Right forelimb (tissue), 1 donor: ENCODE results near the gene JARID2.
"Not testable (repeated sequence)": the region's sequence is repeated elsewhere in the genome, so short reads cannot be mapped to it uniquely, and the experiment has no call there.

Experiments used
- DNase-seq: peaks from one replicate; pipeline ENCODE4 v3.0.0-alpha.2; 2018

JARID2 gene

DNA sequence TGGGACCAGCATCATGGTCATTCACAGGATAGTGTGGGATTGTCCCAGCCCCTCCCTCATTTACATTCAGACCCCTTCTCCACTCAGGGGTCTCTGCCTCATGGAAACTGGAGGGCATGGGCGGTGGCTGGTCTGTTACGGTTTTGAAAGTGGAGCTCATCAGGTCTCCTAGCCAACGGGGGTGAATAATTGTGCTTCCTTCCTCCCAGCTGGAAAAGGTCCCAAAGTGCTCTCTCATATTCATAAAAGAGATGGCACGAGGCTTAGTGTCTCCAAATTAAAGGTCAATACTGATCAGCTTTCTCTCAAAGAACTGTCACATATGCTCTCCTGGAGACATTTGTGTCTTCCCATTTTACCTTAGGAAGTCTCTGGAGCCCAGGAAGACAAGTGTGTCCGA lies 19.9 kb downstream of the JARID2 start:
- no peak for DNase-seq

DNA sequence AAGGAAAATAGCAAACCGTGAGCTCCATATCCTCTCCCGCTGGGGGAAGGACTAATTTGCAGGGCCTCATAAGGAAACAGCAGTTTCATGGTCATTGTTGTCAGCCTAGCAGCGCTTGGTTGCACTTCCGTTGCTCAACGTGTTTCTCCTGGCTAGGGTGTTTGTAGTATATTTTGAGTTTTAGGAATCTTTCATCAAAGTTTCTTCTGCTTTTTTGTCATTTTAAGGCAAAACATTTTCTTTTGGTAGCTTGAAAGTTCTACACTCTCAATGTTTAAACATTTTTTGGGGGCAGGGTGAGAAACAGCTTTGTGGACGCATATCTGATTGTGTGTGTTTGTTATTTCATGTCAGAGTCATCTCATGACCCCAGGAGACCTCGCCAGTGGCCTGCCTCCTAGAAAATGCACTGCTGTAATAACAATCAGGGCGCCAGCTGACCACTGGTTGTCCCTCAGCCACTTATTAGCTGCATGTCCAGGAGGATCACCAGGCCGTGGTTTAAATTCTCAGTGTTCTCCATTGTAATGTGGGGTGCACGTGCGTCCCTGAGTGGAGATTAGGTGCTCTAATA lies 20.6 kb downstream of the JARID2 start:
- DNase-seq, result no peak

DNA sequence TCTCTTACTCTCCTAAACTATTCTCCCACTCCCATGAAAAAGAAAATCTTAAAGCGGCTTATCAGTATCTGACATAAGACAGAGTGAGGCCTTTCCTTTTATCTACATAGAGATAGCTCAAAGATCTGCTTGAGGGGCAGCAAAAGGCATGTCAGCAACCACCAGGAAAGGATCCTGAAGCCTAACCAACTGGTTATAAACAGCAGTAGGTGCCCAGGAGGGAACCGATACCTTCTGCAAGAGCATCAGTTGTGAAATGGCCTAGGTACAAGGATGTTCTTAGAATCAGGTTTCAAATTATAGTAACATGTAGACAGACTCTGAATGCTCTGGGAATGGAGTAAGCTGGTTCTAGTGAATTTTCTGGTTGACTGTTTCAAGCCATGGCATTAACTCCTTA lies 21.4 kb downstream of the JARID2 start:
- DNase-seq, result no peak

DNA sequence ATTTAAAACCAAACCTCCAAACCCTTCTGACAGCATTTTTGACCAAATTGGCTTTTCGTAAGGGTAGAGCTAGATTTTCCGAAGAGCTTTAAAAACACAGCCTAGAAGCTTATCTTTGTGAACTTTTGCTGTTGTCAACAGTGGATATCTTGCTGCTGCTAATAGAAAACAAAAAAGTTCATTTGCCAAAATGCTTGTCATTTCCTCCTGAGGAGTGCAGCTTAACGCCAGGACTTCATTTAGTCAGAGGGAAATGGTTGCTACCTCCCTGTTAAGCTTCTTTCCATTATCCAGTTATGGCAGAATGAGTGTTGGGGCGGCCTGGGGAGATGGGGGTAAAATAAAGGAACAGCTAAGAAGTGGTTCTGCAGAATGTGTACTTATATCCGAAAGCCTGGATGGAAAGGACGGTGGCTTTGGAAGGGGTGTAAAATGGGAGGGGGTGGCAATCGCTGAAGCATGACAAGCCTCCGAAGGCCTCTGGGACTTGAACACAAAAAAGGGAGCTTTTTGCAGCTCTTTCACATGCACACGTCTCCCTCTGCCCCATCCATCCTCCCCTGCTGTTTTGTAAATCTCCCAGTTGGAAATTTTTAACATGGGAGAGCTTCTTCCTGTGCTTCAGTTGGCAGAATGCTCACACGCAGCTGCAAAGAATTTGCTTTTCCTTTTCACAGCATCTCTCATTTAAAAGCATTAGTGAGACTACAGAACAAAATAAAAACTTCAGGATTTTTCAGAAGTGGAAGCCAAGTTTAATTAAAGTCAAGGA lies 22.5 kb downstream of the JARID2 start:
- DNase-seq, result no peak

DNA sequence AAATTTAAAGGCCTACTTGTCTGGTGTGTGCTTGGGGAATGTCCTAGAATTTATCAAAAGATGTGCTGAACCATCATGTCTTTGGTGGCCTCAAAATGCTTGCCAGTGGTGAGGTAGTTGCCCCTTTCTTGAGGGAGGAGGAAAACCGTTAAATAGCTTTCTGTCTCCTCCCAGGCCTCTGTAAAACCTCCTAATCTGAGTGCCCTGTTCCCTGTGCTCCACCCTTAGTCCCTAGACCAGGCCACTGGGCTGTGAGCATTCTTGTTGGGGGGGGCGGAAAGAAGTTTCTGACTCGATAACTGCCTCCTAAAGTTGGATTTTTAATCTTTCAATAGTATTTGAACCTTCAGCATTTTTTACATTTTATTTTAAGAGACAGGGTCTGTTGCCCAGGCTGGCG lies 23.1 kb downstream of the JARID2 start:
- DNase-seq, result no peak

DNA sequence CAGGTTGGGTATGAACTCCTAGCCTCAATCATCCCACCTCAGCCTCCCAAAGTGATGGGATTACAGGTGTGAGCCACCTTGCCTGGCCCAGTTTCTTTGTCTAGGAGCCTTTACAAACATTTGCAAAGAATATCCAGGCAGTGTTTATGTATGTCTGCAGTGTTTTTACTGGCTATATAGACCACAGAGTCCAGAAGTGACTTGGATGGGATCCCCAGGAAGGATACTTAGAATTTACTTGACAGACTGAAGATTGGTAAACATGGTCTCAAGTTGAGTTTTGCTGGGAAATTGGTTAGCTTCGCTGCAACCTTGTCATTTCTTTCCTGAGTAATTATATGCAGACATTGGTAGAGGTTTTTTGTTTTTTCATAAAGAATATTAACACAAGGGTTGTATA lies 23.8 kb downstream of the JARID2 start:
- DNase-seq, result no peak

DNA sequence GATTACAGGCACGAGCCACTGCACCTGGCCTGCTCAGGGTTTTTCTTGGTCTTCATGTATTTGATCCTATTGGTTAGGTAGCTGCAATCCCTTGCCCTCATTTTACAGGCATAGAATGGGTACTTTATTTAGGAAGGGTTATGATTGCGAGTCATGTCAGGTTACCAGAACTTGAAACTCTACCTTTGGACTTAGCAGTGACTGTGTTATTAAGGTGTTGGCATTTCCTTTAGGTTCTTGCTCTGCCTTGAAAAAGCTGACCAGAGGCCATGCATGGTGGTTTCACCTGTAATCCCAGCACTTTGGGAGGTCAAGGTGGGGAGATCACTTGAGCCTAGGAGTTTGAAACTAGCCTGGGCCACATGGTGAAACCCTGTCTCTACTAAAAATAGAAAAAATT lies 24.5 kb downstream of the JARID2 start:
- DNase-seq, result no peak

DNA sequence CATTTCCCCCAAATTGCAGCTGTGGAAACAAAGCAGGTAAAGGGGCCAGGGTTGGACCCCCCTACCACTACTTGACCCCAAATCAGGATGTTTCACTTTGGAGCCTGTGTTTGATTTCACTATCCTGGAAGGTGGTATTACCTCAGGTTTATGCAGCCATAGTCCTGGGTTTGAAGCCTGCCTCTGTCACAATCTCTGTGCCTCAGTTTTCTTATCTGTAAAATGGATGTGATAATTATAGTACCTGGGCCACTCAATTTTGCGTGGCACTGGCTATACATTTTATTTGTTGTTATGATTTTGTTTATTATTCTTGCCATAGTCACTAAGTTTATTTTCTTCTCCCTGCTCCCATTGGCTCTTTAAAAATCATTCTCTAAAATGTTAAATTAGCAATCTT lies 26.7 kb downstream of the JARID2 start:
- DNase-seq, result no peak

DNA sequence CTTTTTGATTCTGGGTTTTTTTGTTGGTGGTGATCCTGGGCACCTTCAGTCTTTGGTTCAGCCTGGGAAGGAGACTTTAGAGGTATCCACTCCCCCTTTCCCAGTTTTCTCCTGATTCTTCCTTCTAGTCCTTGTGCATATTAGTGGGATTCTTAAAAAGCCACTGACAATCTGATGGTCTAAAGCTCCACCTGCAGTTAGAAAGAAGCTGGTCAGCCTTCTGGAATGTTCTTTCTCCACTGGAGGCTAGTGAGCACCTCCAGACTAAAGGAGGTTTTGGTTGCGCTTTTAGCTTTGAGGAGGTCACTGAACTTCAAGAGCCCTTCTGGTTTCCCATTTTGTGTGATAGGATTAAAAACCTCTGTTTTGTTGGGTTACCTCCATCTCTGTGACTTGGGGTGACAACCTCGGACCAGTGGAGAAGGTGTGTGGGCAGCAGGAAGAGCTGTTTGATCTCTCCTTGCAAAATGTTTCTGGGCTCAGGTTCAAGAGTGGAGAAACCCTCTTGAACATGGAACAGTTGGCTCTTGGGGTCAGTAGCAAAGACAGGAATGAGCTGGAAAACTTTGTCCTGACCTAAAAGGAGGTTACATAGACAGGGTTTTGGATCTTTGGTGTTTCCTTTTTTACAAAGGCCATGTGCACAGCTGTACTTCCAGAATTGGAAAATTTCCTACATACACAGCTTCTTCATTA lies 29.0 kb downstream of the JARID2 start:
- no peak for DNase-seq

DNA sequence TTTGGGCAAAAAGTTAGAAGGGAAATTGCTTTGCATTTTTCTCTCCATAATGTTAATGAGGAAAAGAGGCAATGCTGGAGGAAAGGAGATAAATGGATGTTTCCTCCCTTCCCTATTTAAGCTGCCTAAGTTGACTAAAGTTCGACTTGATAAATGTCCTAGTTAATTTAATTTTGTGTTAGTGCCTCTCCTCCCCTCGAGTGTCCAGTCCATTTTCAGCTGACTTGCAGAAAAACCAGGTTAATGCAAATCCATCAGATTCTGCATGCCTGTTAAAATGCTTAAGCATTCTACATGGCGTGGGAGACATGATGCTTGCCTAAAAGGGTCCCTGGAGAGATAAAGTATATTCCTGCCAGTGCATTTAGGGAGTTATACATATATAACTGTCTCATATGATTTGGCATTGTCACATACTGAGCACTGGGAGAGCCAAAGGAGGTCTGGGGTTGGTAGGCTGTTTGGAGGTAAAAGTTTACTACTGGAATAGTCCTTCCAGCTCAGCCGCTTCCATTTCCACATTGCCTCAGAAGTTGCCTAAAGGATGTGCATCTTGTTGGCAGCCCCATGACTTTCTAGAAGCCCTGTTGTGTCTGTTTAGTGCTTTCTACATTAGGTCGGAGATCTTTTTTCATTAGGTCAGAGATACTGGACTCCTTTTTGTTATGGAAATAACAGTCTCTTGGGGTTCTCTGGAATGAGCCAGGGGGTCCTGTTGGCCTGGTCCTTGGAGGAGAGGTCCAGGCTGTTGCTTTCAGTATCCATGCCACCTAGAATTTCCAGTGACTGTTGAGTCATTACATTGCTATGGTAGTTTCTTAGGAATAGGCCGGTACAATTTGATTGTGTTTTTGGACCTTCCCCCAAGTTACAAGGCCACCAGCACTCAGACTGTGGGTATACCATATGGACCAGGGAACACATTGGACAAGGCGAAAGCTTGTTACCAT lies 30.4 kb downstream of the JARID2 start:
- no peak for DNase-seq

DNA sequence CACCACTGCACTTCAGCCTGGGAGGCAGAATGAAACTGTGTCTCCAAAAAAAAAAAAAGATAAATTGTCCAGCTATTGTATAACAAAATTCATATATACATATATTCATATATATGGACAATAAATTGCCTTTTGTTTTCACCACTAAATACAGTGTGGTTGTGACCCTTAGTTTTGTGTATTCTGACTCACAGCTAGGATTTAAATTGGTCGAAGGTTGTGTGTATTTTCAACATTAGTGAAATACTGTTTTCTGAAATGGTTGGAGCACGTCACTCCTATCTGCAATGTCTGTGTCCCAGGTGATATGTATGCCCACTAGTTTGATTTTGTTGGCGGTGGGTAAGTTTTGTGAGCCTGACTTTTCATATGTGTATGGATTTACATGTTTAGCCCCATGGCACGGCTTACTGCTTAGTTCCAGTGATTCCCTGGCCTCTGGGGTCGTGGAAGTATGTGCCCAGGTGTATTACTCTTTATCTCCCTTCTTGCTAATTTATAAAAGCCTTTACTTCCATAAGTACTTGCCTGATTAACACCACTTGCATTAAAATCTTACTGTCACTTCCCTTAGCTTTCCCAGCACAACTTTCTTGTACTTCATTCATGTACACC lies 33.3 kb downstream of the JARID2 start:
- no peak for DNase-seq

DNA sequence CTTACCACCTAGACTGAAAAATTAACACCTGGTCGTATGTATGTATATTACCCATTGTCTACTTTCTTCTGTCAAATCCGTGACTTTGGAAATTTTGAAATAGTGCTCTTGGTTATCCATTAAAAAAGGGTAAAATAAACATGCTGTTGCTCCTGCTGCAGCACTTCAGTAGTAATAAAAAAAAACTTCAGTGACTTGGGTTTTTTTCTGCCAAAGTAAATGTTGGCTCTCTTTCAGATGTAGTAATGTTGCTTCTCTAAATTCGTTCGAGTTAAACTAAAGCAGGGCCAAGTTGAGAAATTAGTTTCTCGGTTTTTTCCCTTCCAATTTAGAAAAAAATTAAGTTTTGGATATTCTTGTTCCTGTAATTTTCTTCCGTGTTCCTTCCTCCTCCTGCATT lies 34.2 kb downstream of the JARID2 start:
- DNase-seq, result no peak

DNA sequence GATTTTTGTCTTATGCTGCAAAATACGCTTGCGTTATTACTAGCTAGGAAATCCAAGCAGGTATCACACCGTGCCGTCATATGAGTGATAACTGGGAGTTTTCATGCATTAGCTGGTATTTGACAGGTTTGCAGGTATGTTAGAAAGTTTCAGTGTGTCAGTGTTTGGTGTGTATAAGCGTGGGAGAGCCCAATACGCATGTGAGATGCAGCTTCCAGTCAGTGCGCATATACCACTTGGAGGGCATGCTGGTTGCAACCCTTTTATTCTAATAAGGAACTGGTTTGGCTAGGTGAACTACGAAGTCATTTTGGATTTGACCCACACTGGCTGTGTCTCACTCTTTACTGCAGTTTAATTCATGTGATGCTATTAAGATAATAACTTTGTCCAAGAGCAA lies 35.1 kb downstream of the JARID2 start:
- no peak for DNase-seq

DNA sequence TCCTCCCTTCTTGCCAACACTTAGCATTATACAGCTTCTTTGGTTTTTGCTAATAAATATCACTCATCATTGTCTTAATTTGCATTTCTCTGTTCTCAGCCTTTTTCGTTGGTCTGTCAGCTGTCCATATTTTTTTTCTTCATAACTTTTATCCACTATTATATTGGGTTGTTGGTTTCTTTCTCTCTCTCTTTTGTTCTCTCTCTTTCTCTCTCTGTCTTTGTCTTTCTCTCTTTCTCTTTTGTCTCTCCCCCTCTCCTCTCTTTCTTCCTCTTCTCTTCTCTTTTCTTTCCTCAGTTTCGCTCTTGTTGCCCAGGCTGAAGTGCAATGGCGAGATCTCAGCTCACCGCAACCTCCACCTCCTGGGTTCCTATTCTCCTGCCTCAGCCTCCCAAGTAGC lies 36.5 kb downstream of the JARID2 start:
- no peak for DNase-seq

DNA sequence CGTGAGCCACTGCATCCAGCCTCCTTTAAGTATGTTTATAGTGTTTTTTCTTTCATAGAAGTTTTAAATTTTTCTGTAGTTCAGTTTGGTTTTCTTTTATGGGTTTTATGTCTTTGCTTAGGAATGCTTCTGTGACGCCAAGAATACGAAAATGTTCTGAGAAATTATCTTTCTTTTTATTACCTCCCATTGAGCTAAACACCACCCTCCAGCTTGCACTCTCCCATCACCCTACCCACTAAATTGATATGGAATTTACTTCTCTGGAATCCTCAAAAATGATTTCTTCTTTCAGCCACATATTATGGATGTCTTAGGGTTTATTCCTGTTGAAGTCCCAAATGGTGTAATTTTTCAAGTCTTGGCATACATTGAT lies 38.1 kb downstream of the JARID2 start:
- DNase-seq, result no peak

DNA sequence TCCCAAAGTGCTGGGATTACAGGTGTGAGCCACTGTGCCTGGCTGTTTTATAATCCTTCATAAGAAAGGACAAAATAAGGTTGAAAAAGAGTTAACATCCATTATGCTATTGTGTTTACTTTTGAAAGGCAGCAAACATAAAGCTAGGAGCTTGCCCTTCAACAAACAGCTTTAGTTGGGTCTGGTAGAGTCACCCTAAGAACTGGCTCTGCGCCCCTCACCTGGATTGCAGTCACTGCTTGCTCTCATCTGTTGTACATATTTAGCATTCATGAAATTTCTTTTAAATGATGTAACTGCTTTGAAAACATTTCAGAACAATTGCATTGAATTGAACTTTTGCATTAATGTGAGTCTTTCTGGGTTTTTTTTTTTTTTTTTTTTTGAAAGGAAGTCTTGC lies 38.9 kb downstream of the JARID2 start:
- DNase-seq, result no peak

DNA sequence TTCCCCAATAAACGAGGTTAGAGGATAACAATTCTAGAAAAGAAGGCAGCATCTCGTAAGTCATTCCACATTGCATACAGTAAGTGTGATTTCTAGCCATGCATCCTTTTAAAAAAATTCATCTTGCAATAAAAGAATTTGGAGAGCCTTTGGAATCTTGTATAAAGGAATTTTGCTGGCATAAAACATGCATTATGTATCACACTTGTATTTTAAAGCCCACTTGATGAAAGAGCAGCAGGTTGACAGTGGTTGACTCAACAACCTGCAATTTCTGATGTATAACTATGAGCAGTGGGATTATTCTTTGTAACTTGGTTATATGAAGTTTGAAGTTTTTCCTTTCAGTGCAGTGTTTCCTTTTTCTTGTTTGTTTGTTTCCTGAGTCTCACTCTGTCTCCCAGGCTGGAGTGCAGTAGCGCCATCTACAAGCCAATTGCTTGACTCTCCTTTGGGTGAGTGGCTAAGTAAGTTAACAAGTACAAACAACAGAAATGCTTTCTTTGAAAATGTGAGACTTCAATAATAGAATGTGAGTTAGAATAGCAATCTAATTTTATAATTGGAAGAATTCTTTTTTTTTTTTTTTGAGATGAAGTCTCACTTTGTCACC lies 39.9 kb downstream of the JARID2 start:
- no peak for DNase-seq

DNA sequence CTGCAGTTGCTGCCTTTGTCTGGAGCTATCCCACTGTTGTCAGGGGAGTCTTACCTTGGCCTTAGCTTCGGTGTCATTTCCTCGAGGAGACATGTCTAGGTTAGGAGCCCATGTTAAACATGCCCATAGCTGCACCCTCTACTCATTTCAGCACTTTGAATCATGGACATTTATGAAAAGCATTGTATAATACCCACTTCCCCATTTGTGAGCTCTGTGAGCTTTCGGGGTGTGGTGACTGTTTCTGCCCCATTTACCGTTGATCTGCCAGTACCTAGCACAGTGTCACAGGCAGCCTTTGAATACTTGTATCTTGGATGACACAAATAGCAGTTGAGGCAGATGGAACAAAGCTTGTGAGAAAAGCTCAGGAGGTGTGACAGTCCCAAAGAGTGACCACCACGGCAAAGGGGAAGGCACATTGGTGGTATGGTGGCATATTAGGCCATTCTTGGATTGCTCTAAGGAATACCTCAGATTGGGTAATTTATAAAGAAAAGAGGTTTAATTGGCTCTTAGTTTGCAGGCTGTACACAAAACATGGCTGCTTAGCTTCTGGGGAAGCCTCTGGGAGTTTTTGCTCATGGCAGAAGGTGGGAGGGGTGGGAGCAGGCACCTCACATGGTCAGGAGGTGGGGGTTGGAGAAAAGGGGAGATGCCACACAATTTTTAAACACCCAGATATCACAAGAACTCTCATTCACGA lies 42.0 kb downstream of the JARID2 start:
- no peak for DNase-seq

DNA sequence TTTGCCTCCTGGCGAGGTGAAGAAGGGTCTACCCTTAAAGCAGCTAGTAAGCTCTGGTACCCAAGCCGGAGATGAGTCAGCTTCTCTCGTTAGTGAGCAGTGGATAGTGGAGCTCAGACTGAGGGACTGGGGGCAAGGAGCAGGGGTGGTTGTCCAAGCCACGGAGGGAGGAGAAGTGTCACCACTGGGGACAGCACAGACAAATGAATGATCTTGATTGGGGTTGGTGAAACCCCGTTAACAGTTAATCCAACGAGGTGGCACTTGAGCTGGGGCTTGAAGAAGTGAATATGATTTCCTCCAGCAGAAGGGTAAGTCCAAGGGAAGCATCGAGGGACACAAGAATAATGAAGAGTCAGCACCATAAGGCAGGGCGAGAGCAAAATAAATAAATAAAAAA lies 43.0 kb downstream of the JARID2 start:
- DNase-seq, result no peak

DNA sequence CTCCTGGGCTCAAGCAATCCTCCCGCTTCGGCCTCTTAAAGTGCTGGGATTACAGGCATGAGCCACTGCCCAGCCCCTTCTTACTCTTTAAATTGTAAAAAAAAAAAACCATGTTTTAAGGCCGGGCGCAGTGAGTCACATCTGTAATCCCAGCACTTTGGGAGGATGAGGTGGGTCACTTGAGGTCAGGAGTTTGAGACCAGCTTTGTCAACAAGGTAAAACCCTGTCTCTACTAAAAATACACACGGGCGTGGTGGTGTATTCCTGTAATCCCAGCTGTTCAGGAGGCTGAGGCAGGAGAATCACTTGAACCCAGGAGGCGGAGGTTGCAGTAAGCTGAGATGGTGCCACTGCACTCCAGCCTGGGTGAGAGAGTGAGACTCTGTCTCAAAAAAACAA lies 43.6 kb downstream of the JARID2 start:
- not testable (repeated sequence) for DNase-seq

DNA sequence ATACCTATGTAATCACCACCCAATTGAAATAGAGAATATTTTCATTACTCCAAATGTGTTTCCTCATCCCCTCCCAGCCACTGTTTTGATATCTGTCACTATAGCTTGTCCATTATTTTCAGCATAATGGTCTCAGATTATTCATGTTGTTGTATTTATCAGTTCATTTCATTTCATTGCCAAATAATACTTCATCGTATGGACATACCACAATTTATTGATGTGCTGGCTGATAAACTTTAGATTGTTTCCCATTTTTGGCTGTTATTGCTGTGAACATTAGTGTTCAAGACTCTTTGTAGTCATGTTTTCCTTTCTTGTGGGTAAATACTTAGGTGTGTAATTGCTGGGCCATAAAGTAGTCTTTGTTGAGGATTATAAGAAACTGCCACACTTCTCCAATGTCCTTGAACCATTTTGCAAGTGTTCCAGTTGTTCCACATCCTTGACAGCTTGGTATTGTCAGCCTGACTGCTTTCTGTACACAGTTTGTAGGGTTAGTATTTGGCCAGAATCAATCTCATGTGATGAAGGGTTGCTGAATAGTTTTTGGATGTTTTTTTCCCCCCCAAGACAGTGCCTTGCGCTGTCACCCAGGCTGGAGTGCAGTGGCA lies 44.3 kb downstream of the JARID2 start:
- no peak for DNase-seq
